ENCODE results near the gene PKLR.
"Not testable (repeated sequence)": the region's sequence is repeated elsewhere in the genome, so short reads cannot be mapped to it uniquely, and the experiment has no call there.

The PKLR gene

GRCh38 chr1:155254228-155254713, 47.0 kb downstream of the PKLR start:
- no peak for DNase-seq

GRCh38 chr1:155253797-155254196, 47.4 kb downstream of the PKLR start:
- DNase-seq: no peak

GRCh38 chr1:155253208-155253607, 48.0 kb downstream of the PKLR start:
- no peak for DNase-seq

- DNase-seq: no peak
Observed at GRCh38 chr1:155251566-155251965, 49.7 kb downstream of the PKLR start.

GRCh38 chr1:155250633-155251449, 50.4 kb downstream of the PKLR start:
- peak; percentile 96 for DNase-seq

- DNase-seq: no peak
Observed at GRCh38 chr1:155250246-155250632, 51.0 kb downstream of the PKLR start.

- DNase-seq: no peak
Observed at GRCh38 chr1:155247667-155248553, 53.3 kb downstream of the PKLR start.

GRCh38 chr1:155246796-155247195, 54.4 kb downstream of the PKLR start:
- not testable (repeated sequence) for DNase-seq

GRCh38 chr1:155245163-155245524, 56.1 kb downstream of the PKLR start:
- no peak for DNase-seq

- peak; percentile 97 for DNase-seq
Observed at GRCh38 chr1:155244368-155245162, 56.7 kb downstream of the PKLR start.

- DNase-seq: no peak
Observed at GRCh38 chr1:155242805-155243358, 58.4 kb downstream of the PKLR start.

- no peak for DNase-seq
Observed at GRCh38 chr1:155241841-155242264, 59.4 kb downstream of the PKLR start.

GRCh38 chr1:155241069-155241679, 60.1 kb downstream of the PKLR start:
- peak; percentile 50 for DNase-seq
